Endothelial cell of umbilical vein (primary cell): ENCODE data around the gene ATP9B. TPM values are rescaled to one million over a fixed set of nuclear protein-coding genes. Genes with fewer than 3 reads are reported as not detected.
"Not testable (repeated sequence)": the region's sequence is repeated elsewhere in the genome, so short reads cannot be mapped to it uniquely, and the experiment has no call there.

Source experiments
- BruUV-seq: library from RNA; stranded (reverse); fragments of 400-500 nt; replicated peaks from 2 replicates; lab custom pipeline; 2021; lab: Mats Ljungman, UMichigan
- CTCF ChIA-PET: fragments of 300-600, 350-600 bp; sonication (Branson Sonifier 250); formaldehyde crosslinking; loops from one replicate; lab custom pipeline; 2021; ENCODE audit warnings: antibody characterized with exemption, inconsistent platforms; lab: Charles Lee
- POLR2A ChIA-PET: fragments of 300-600, 350-600 bp; sonication (Branson Sonifier 250); formaldehyde crosslinking; loops from one replicate; lab custom pipeline; 2021; ENCODE audit warnings: antibody characterized with exemption, inconsistent platforms; lab: Charles Lee
- DNase-seq: peaks from one replicate; pipeline ENCODE4 v3.0.0-alpha.2; 2011; ENCODE audit warnings: low read depth, low spot score
- FAIRE-seq: peaks from 2 replicates; lab custom pipeline; 2011; peaks lifted over from hg19 to GRCh38; lab: Jason Lieb, UNC
- H2AFZ ChIP-seq: 2 replicates; pipeline ENCODE4 v1.6.0; 2012; ENCODE audit warnings: low read depth, low read length, control low read depth, inconsistent platforms
- H3K27ac ChIP-seq: 2 replicates; pipeline ENCODE4 v1.5.1; 2011; ENCODE audit warnings: low read depth, mild to moderate bottlenecking, control low read depth, low read length, moderate library complexity; ENCODE audit not compliant: insufficient read depth
- H3K27me3 ChIP-seq, 2 experiments: 2 replicates each; pipeline versions ENCODE4 v1.6.0 to v1.6.1; 2011; ENCODE audit warnings: low read length in 2 of 2, mixed read lengths in 1 of 2; ENCODE audit not compliant: control insufficient read depth in 2 of 2, insufficient read depth in 2 of 2
- H3K36me3 ChIP-seq, 2 experiments: 2 replicates in 1 of 2; 3 replicates in 1 of 2; pipeline ENCODE4 v1.5.1; 2011; ENCODE audit warnings: low read length in 2 of 2, mild to moderate bottlenecking in 1 of 2, moderate library complexity in 1 of 2; ENCODE audit not compliant: control insufficient read depth in 2 of 2, insufficient read depth in 2 of 2; ENCODE audit errors: extremely low read depth in 1 of 2
- H3K4me1 ChIP-seq: 3 replicates; pipeline ENCODE4 v1.5.1; 2011; ENCODE audit warnings: mild to moderate bottlenecking, low read length; ENCODE audit not compliant: control insufficient read depth, insufficient read depth; ENCODE audit errors: extremely low read depth
- H3K4me2 ChIP-seq: 2 replicates; pipeline ENCODE4 v1.6.1; 2011; ENCODE audit warnings: low read length, control low read depth, mixed read lengths; ENCODE audit not compliant: insufficient read depth
- H3K4me3 ChIP-seq, 3 experiments: fragments of 200-600 bp in 1 of 3; sonication (generic), shearing (Covaris generic) in 1 of 3; replicated peaks in 1 of 3; 2 replicates each; pipeline ENCODE4 v1.5.1; 2011 to 2016; ENCODE audit warnings: control low read depth in 3 of 3, low read length in 3 of 3, mild to moderate bottlenecking in 2 of 3, inconsistent platforms in 1 of 3, low read depth in 1 of 3, moderate library complexity in 1 of 3; ENCODE audit not compliant: insufficient read depth in 1 of 3
- H3K79me2 ChIP-seq: 2 replicates; pipeline ENCODE4 v1.6.0; 2012; ENCODE audit warnings: low read length, inconsistent platforms; ENCODE audit not compliant: control insufficient read depth, insufficient read depth
- H3K9ac ChIP-seq: replicated peaks from 2 replicates; pipeline ENCODE3; 2011; ENCODE audit warnings: low read length, control low read depth; ENCODE audit not compliant: insufficient read depth; ENCODE audit errors: extremely low read depth
- H3K9me1 ChIP-seq: replicated peaks from 3 replicates; pipeline ENCODE4 v1.6.0; 2011; ENCODE audit warnings: mild to moderate bottlenecking, low read length; ENCODE audit not compliant: control insufficient read depth, insufficient read depth; ENCODE audit errors: extremely low read depth
- H3K9me3 ChIP-seq: replicated peaks from 2 replicates; pipeline ENCODE4 v1.5.1; 2012; ENCODE audit warnings: low read length, inconsistent platforms; ENCODE audit not compliant: control insufficient read depth, insufficient read depth
- H4K20me1 ChIP-seq: replicated peaks from 2 replicates; pipeline ENCODE3; 2011; ENCODE audit warnings: mild to moderate bottlenecking, low read length; ENCODE audit not compliant: control insufficient read depth, insufficient read depth; ENCODE audit errors: extremely low read depth
- FOS ChIP-seq: IDR thresholded peaks from 2 replicates; pipeline ENCODE4 v1.6.1; 2011; ENCODE audit warnings: mild to moderate bottlenecking, low read length, moderate library complexity, borderline replicate concordance; ENCODE audit not compliant: insufficient read depth
- JUN ChIP-seq: IDR thresholded peaks from 2 replicates; pipeline ENCODE4 v1.6.1; 2011; ENCODE audit warnings: borderline replicate concordance, low read depth; ENCODE audit not compliant: insufficient read length, insufficient read depth
- MYC ChIP-seq: IDR thresholded peaks from one replicate; pipeline ENCODE4 v1.6.1; 2011; ENCODE audit warnings: mild to moderate bottlenecking, low read depth, low read length
- POLR2A ChIP-seq: IDR thresholded peaks from 2 replicates; pipeline ENCODE4 v1.6.1; 2012; ENCODE audit warnings: low read depth, mild to moderate bottlenecking, control low read depth, low read length
- POLR2AphosphoS5 ChIP-seq: IDR thresholded peaks from 2 replicates; pipeline ENCODE4 v1.6.1; 2012; ENCODE audit warnings: low read depth, mild to moderate bottlenecking, control low read depth, low read length, moderate library complexity; ENCODE audit not compliant: insufficient read depth
- dilution Hi-C: fragments of 300-500 bp; cut with MboI; formaldehyde crosslinking; loops from one replicate; pipeline ENCODE4 v1.15.0; 2019; ENCODE audit warnings: low sequenced_read_pairs; ENCODE audit not compliant: extremely low pct_ligation_motif_present
- intact Hi-C: fragments of 100-400 bp; cut with micrococcal nuclease; formaldehyde crosslinking; loops from one replicate; pipeline ENCODE4 v1.10.0; 2022
- polyA plus RNA-seq, 4 experiments: library from polyadenylated mRNA; depleted of rRNA in 3 of 4; stranded (reverse) in 3 of 4; unstranded in 1 of 4; fragments of >200 nt; gene quantifications; 2 replicates each; pipeline versions ENCODE4 v1.2.1 to v1.2.3, GENCODE V29; 2011 to 2012; ENCODE audit warnings: missing spikeins in 1 of 4
- total RNA-seq: library from RNA; stranded (reverse); gene quantifications from 2 replicates; pipeline ENCODE4 v1.2.3, GENCODE V29; 2021
- TF ChIP-seq, protein P1 (sequence below), 2 donors: IDR thresholded peaks; 1 replicate in 1 of 2; 2 replicates in 1 of 2; pipeline ENCODE4 v1.5.1; 2011; ENCODE audit warnings: low read length in 2 of 2, mild to moderate bottlenecking in 2 of 2, moderate library complexity in 2 of 2, control low read depth in 1 of 2, inconsistent platforms in 1 of 2, low read depth in 1 of 2; ENCODE audit not compliant: insufficient read depth in 1 of 2; ENCODE audit errors: extremely low read depth in 1 of 2
- TF ChIP-seq, protein P2 (sequence below): IDR thresholded peaks from 2 replicates; pipeline ENCODE4 v1.6.1; 2011; ENCODE audit not compliant: insufficient read depth, insufficient read length

Gene ATP9B
- total and polyA plus RNA-seq, 2 donors (not counting 3 experiments of a cell fraction or from before 2014, with no cell fraction given): 14.6 to 18.2 TPM

DNA sequence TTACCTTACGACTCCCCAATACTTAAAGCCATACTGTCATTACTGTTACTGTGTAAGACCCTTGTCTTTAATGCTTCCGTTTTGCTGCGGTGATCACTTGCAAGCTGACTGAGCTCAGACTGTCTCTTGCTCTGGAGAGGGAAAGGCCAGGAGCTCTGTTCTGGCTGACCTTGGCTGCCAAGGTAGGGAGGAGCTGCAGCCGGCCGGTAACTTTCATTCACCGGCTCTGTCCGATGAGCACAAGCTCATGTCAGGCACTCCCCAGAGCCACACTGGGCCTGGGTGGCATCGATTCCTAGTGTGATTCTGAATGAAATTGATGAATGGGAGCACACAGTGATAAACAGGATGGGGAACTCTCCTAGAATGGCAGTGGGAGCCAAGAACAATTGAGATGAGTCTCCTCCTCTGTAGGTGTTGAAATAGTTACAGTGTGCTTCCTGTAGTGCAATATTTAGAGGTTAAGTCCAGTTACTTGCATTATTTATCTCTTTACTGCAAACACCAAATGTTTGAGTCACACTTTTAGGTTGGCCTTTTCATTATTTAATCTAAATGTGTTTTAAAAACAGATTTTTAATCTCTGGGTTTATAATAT, 100.9 kb downstream of the ATP9B start:
- ChIA-PET CTCF (interaction anchor here (1.0 kb wide), 1 partner anchor 47 kb away, joined by 3 read pairs; no protein-coding TSS in a partner anchor), POLR2A (no interaction called here)
- Histone ChIP-seq H3K4me3 (no peak overlapping the region), H3K9ac (no peak overlapping the region), H3K36me3 (no peaks in the 10 kb centered on the region), H3K9me1 (no peaks in the 10 kb centered on the region), H3K4me2 (no peak overlapping the region), H3K27me3 (no peaks in the 10 kb centered on the region), H3K9me3 (no peaks in the 10 kb centered on the region), H3K79me2 (no peaks in the 10 kb centered on the region), H4K20me1 (no peaks in the 10 kb centered on the region), H3K4me1 (no peaks in the 10 kb centered on the region), H3K27ac (no peak overlapping the region), H2AFZ (no peak overlapping the region)
- FAIRE-seq: peak; percentile 37
- TF ChIP-seq POLR2A (no peak), POLR2AphosphoS5 (no peak), JUN (no peak), FOS (no peak), MYC (no peak)
- TF ChIP-seq, protein P1, sequence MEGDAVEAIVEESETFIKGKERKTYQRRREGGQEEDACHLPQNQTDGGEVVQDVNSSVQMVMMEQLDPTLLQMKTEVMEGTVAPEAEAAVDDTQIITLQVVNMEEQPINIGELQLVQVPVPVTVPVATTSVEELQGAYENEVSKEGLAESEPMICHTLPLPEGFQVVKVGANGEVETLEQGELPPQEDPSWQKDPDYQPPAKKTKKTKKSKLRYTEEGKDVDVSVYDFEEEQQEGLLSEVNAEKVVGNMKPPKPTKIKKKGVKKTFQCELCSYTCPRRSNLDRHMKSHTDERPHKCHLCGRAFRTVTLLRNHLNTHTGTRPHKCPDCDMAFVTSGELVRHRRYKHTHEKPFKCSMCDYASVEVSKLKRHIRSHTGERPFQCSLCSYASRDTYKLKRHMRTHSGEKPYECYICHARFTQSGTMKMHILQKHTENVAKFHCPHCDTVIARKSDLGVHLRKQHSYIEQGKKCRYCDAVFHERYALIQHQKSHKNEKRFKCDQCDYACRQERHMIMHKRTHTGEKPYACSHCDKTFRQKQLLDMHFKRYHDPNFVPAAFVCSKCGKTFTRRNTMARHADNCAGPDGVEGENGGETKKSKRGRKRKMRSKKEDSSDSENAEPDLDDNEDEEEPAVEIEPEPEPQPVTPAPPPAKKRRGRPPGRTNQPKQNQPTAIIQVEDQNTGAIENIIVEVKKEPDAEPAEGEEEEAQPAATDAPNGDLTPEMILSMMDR (IDR thresholded peaks at IDR 0.05; ENCODE audit: extremely low read depth in 1 of 2, insufficient read depth in 1 of 2, low read depth in 1 of 2, low read length in 2 of 2): no peak
- TF ChIP-seq, protein P2, sequence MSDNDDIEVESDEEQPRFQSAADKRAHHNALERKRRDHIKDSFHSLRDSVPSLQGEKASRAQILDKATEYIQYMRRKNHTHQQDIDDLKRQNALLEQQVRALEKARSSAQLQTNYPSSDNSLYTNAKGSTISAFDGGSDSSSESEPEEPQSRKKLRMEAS: no peak
- intact Hi-C loops: no loop called here
- BruUV-seq: no TSS peak
- dilution Hi-C loops: no loop called here
- DNase-seq: peak; percentile 48

DNA sequence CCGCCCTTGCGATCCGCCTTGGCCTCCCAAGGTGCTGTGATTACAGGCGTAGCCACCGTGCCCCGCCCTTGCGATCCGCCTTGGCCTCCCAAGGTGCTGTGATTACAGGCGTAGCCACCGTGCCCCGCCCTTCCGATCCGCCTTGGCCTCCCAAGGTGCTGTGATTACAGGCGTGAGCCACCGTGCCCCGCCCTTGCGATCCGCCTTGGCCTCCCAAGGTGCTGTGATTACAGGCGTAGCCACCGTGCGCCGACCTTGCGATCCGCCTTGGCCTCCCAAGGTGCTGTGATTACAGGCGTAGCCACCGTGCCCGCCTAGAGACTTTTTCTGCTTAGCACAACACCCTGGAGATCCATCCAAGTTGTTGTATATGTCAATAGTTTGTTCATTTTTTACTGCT, 103.1 kb downstream of the ATP9B start:
- FAIRE-seq, dilution Hi-C loops, H3K9ac ChIP-seq: not testable (repeated sequence)

More for the DNA sequence above, 103.1 kb downstream of the ATP9B start:
- H2AFZ ChIP-seq, DNase-seq, H3K27ac ChIP-seq, H3K9me1 ChIP-seq, H3K4me2 ChIP-seq, H3K4me3 ChIP-seq, POLR2A ChIA-PET, H3K9me3 ChIP-seq, H3K79me2 ChIP-seq, H3K36me3 ChIP-seq, H4K20me1 ChIP-seq, H3K27me3 ChIP-seq, H3K4me1 ChIP-seq, BruUV-seq, intact Hi-C loops, CTCF ChIA-PET: not testable (repeated sequence)
